HL-60/S4 (cell line): ENCODE data around the gene CLIP1.

ENCODE experiments used
- in situ Hi-C: fragments of 300-500 bp; cut with MboI; formaldehyde crosslinking; loops from 2 replicates; pipeline ENCODE4 v1.14.3; 2022; ENCODE audit warnings: low sequenced_read_pairs

The CLIP1 gene

DNA sequence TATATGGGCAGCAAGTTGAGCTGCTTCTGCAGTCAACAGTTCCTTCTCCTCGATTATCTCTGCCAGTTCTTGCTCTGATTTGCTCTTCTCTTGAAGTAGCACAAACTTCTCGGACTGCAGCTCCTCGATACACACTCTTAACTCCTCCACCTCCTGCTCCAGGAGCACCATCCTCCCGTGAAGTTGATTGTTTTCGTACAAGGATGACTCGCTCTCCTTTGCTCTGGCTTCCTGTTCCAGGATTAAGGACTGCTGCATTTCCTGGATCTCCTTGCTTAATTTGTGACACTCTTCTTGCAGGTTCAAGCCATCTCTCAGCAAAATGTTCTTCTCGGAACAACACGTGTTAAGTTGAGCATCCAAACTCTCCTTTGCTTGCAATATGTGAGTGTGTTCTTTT, 100.0 kb downstream of the CLIP1 start:
- in situ Hi-C loops: no loop called here

DNA sequence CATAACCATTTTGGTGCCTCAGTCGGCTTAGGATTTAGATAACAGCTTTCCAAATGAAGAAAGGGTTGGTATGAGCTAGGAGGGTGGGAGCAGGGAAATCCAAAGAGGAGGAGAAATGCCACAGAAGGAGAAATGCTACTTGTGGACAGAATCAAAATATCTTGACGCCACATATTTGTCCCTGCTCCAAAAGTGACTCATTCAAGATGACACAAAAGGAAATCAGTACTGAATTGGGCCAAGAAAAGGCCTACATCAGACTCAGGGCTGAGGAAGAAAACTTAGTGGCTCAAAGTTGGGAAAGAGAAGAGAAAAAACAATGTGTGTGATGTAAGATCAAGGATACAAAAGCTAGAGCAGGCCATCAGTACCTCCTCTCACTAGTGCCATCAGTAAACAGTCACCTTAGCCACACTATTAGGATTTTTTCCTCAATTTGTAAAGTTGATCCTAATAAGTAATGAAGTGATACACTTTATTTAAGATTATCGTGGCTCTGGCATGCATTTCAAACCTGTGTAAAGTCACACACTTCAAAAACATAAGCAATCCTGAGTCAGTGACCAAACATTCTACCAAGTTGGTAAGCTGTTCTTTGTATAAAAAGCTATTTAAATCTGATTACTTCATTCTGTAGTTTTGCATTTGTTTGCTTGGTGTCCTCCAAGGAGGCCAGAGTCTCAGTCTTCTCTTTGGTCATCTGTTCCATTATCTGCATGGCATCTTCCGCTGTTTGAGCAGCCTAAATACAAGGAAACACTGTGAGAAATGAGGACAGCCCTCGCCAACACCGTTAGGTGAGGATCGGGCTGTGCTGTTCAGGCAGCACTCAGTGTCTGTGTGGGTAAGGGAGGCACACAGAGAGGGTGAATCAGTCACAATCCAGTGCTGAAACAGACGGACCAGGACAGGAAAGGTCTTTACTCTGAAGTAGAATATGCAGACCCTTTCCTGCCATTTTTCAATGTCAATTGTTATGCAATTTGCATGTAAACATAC, 103.6 kb downstream of the CLIP1 start:
- in situ Hi-C loops: no loop called here

DNA sequence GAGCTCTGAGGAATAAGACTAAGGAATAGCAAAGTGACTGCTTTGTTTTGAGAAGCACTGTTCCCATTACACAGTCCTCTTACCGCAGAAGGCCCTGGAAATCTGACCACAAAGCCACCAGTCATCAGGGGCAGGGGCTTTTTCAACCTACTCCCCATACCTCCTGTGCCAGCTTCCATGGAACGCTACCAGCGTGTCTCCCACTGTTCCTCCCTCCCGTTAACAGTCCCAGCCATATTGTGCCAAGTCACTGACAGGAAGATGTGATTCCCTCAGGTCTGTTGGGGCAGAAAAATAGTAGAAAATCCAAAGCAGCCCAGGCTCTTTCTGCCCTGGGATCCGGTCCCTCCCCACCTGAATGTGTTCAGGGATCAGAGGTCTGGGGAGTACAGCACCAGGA, 109.5 kb downstream of the CLIP1 start:
- in situ Hi-C loops: no loop called here

DNA sequence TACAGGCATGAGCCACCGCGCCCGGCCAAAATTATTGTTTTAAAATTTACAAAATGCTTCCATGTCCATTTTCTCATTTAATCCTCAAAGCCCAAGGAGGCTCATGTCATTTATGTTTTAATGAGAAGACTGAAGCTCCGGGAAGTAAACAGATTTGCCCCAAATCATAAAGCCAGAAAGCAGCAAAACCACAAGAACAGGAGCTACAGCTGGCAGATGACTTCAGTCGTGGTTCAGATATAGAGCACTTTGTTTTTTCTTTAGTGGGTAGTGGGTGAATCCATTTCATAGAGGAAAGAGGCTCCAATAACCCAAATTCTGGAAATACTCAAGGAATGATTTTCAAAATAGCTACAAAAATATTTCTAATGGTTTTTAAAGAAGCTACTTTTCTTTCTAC, 110.8 kb downstream of the CLIP1 start:
- in situ Hi-C loops: no loop called here

DNA sequence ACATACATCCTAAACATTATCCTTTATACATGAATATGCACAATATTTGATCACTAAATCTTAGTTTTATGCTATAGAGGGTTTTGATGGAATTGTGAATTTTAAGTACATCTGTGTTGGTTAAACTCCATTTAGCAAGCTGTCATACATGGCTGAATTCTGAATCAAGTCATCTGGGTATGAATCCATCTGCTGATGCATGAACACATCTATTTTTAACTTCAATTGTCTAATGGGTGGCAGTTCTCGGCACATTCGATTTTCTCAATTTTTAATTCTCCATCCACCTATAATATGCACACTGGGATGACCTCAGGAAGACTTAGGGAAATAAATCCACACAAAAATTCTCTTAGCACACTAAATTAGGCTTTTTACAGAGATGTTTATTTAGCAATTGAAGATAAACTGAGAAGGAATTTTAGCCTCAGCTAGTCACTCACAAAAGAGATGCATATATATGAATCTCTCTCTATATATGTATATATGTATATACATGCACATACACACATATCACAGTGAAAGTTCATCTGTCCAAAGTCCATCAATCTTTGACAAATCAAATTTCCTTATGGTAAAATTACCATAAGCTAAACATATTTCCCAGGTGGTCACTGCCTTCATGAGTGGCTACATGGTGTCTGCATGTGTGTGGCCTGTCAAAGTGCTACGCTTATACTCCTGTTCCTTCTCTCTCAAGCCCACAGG, 111.7 kb downstream of the CLIP1 start:
- in situ Hi-C loops: no loop called here

DNA sequence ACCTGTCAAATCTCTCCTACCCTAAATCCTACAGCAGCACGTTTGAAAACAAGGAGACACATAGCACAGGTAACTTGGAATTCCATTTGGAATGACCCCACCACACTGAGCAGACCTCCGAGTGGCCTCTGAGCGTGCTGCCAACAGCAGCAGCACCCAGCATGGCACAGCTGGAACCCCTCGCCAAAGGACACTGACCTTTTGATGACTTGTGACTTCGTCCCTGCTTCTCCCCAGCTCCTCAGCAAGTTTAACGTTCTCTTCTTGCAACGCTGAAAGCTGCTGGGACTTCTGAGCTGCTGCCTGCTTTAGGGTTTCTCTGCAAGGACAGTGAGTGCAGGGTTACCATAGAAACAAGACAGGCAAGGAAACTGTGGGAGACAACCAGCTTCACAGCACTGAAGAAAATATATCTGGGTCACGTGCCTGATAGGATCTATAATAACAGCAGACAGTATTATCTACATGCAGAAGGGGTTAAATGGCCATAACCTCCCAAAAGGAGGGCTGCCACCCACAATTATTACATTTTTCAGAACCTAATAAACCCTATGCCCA, 112.8 kb downstream of the CLIP1 start:
- in situ Hi-C loops: no loop called here

DNA sequence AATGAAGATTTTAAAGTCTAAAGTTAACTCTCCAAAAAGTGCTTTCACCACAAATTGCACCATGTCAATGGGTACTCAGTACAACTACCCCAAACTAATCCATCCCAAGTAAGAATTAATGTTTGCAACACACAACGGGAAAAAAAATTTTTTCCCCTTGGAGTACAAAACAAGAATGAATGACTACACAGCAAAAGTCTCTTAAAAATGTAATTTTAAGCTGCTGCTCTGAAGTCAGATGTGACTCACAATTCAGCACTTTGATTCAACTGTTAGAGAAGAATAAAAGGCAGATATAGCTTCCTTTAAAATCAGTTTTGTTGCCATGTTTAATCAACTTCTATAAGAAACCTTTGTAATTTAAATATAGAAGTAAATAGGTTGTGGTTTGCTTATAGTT, 113.7 kb downstream of the CLIP1 start:
- in situ Hi-C loops: no loop called here

DNA sequence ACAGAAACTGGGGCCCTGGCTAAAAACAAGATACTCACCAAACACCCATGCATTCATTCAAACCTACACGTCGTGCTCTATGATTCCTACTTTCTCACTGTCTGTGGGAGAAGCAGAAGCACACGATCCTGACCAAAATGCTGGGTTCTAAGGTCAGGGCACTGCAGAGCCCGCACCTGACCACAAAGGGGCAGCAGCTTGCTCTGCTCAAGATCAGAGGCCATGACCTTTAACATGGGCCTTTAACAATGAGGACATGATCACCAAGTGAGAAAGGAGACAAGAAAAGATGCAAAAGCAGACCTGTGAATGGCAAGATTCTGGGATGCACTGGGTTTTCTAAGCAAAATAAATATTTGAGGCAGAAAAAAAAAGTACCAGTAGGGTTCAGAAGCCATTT, 116.1 kb downstream of the CLIP1 start:
- in situ Hi-C loops: no loop called here

DNA sequence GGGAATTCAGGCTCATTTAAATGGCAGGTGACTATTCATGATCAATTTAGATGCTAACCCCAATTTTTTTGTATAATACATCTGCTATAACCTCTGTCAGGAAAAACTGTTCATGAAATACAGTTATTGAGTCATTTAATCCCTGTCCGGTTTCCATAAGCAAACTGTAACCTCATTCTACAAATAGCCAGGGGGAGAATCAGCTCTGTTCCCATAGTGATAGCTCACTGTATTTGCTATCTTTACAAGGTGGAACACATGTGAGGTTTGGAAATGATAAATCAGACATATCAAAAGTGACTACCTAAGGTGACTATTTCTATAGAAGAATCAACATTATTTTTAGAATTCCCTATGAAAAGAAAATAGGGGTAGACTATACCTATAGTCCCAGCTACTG, 117.5 kb downstream of the CLIP1 start:
- in situ Hi-C loops: no loop called here

DNA sequence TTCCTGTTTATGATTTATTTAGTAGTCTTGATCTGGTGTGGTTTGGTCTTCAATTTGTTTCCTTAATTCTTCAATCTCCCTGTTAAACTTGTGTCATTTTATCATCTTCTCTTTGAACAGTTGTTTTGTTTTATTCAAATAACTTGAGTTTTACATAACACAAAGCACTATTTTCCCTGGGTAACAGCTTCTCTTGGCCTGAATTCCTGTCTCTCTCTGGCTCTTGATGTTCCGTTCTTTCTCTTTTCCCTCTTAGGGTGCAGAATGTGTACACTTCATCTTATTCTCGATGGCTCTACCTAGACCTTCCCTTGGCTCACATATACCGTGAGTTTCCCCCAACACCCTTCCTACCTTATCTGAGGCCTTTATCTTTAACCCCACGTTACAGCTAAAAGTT, 119.4 kb downstream of the CLIP1 start:
- in situ Hi-C loops: no loop called here

DNA sequence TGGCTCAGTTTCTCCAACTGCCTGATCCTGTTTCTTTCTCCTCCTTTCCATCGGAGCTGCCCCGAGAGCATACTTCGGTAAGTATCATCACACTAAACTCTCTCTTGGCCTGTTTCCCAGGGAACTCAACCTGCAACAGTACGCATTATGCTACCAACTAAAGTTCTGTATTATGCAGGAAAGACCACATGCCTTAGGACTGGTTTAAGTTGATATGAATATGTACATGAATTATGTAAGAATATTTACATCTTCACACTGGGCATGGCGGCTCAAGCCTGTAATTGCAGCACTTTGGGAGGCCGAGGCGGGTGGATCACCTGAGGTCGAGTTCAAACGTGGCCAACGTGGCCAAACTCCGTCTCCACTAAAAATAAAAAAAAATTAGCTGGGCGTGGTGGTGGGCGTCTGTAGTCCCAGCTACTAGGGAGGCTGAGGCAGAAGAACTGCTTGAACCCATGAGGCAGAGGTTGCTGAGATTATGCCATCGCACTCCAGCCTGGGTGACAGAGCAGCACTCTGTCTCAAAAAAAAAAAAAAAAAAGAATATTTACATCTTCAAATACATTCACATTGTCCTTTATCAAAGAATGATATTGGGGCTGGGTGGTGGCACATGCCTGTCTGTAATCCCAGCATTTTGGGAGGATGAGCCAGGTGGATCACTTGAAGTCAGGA, 124.3 kb downstream of the CLIP1 start:
- in situ Hi-C loops: no loop called here

DNA sequence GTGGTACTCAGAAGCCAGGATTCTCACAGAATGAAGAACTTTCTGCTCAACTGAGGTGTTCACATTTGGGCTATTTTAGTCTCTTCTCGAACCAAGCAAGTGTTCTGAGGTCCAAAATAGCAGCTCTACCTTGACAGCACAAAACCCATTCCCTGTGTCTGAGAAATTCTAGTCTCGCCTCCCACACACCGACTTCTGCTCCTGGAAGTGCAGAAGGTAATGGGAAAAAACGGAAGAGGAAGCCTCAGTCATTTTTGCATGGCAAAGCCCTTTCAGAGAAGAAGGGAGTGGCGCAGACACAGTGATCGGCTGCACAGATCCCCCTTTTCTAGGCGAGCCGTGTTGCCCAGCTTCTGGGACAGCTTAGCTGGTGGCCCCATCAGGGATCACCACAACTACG, 125.0 kb downstream of the CLIP1 start:
- in situ Hi-C loops: no loop called here

DNA sequence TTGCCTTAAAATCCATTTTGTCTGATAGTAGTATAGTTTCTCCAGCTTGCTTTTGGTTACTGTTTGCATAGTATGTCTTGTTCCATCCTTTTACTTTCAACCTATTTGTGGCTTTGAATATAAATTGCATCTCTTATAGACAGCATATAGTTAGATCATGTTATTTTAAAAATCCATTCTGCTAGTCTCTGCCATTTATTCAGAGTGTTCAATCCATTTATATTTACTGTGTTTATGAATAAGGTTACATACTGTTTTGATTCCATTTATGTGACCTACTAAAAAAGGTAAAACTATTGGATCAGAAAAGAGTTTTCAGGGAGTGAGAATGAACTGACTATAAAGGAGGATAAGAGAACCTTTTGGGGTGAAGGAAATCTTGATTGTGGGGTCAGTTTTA, 126.6 kb downstream of the CLIP1 start:
- in situ Hi-C loops: no loop called here

DNA sequence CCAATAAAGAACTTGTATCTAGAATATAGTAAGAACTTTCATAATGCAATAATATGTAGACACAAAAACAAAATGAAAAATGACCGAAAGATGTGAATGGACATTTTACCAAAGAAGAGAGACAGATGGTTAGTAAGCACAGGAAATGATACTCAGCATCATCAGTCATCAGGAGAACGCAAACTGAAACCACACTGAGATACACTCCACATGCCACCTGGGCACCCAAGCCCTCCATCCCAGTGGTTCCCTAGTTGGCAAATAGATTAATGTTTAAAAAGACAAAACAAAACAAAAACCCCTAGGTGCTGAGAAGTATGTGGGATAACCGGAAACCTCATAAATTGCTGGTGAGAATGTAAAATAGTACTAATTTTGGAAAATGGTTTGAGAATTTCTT, 129.4 kb downstream of the CLIP1 start:
- in situ Hi-C loops: no loop called here

DNA sequence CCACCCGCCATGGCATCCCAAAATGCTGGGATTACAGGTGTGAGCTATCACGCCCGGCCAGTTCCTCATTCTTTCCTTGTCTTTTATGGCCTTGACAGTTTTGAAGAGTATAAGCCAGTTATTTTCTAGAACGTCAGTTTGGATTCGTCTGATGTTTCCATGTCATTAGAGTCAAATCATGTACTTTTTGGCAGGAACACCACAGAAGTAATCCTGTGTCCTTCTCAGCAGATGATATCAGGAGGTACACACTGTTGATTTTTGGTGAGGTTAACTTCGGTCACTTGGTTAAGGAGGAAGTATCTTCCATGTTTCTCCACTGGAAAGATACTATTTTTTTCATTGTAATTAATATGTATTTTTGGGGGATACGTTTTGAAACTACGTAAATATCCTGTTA, 131.0 kb downstream of the CLIP1 start:
- in situ Hi-C loops: no loop called here

DNA sequence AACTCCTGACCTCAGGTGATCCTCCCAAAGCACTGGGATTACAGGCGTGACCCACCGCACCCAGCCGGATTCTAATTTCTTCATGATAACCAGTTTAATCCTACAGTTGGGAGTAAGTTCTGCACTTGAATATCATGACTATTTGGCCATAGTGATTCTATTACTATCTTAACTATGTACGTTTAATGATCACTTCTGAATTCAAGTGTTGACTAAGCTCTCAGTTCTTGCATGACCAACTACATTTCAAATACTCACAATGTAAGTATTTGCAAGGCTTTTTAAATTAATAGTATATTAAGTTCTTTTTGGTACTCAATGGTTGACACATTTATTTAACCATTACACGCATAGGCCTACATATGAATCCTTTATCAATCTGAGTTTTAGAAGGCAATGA, 138.8 kb downstream of the CLIP1 start:
- in situ Hi-C loops: no loop called here

DNA sequence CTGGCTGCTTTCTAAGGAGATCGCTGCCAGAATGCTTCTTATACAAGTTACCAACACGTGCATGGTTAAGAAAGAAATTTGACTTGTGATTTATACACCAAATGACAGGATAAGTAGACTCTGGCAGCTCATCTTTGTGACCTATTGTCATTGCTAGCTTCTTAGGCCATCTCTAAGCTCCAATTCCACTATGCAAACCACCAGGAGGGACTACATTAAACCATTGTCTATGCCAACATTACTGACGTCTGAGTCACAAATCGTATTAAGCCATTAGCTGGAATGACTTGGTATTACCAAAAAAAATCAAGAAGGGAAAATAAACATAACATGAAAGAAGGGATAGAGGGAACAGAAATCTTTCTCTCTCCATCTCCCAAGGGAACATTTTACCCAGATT, 140.4 kb downstream of the CLIP1 start:
- in situ Hi-C loops: no loop called here

DNA sequence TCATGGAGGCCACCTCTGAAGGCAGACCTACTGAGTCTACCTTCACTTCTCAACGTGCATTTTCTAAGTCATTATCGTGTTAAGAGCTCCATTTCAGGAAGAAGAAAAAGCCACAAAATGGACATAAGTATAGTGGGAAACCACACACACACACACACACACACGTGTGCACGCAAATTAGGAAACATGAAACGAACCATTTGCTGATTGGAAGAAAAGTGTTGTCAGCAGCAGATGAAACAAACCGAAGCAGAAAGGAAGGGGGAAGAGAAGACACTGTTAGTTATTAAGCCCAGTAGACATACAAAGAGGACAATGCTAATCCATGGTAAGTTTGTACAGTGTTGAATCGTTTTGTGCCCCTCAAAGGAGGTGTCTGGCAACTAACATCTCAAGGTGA, 146.2 kb downstream of the CLIP1 start:
- in situ Hi-C loops: no loop called here

DNA sequence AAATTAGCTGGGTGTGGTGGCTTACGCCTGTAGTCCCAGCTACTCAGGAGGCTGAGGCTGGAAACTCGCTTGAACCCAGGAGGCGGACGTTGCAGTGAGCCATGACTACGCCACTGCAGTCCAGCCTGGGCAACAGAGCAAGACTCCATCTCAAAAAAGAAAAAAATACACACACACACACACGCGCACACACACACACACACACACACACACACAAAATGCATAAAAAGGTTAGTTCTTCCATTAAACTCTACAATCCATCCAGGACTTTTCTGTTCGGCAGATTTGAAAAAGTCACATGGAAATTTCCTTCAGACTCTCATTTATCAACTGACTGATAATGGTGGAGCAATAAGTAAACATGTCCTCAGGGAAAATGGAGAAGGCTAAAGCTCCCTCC, 147.0 kb downstream of the CLIP1 start:
- in situ Hi-C loops: no loop called here

DNA sequence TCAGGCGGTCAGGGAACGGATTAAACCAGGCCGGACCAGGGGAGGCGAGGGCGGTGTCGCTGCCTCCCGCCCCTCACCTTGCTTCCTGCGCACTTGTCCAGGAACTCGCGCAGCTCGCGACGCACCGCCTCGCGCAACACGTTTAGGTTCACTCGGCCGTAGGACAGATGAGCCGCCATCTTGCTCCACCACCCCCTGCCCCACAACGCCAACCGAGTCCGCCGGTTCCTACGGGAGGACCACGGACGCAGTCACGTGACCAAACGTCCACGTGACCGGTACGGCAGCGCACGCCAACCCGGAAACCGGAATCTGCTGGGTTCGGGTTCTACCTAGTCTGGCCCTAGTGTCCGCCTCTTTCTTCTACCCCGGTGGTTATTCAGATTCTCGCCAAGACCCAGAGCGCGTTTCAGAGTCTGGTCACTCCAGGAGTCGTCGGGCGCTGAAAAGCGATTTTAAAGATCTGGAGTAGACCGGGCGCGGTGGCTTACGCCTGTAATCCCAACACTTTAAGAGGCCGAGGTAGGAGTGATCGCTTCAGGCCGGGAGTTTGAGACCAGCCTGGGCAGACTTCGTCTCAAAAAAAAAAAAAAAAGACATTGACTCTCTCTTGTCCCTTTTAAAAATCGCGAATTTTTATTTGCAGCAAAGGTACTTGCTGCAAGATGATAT, 156.1 kb downstream of the CLIP1 start, which contains the start of gene VPS33A:
TSS of gene VPS33A (minus strand) at position 265 of the 672 bp plus-strand sequence. CDS start at position 179, 86 bp downstream.
- in situ Hi-C loops: no loop called here

DNA sequence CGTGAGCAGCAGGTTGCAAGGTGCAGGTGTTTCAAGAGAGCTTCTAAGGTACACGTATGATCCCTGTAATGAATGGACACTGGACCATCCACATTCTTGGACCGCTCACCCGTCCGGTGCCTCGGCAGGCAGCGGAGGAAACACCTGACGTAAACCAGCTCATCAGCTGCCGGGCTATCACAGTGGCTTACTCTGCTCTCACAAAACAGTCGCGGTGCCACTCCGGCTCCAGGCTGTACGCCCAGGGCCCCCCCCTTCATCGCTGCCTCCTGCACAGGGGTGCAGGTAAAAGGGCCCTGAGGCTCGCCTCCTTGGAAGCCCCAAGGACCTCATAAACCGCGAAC, 156.6 kb downstream of the CLIP1 start:
- in situ Hi-C loops: no loop called here
